K562 (cell line): Measurements from ENCODE around the gene CBLL1. TPM values are rescaled to one million over a fixed set of nuclear protein-coding genes. Genes with fewer than 3 reads are reported as not detected.

Experiments
- MCM5 ChIP-seq: fragments of 450-650 bp; IDR thresholded peaks from 2 replicates; pipeline ENCODE4 v1.6.1; 2016; ENCODE audit warnings: low read depth
- RBM34 ChIP-seq: fragments of 200-400 bp; formaldehyde crosslinking; IDR thresholded peaks from 2 replicates; pipeline ENCODE4 v1.6.1; 2018; ENCODE audit warnings: low read length, borderline replicate concordance; ENCODE audit not compliant: insufficient read depth
- polyA plus RNA-seq, 8 experiments: library from polyadenylated mRNA; depleted of rRNA in 4 of 8; stranded (reverse) in 5 of 8; unstranded in 3 of 8; fragments of >200 nt; fragmentation: Nextera tagmentation in 2 of 8; fragmentation: Illumina TruSeq in 1 of 8; extraction: Ambion mirVana in 2 of 8; extraction: Trizol in 1 of 8; gene quantifications; 2 replicates each; pipeline versions ENCODE4 v1.2.1 to v1.2.3, GENCODE V29; 2011 to 2014; ENCODE audit warnings: inconsistent platforms in 1 of 8, missing spikeins in 1 of 8
- total RNA-seq, 7 experiments: library from RNA; depleted of rRNA in 6 of 7; stranded (reverse); fragments of >200 nt in 6 of 7; fragmentation: Illumina TruSeq in 2 of 7; extraction: Trizol in 2 of 7; gene quantifications; 2 replicates each; pipeline versions ENCODE4 v1.2.1 to v1.2.3, GENCODE V29; 2011 to 2021; ENCODE audit warnings: low replicate concordance in 1 of 7
- TF ChIP-seq, protein P1 (sequence below): fragments of 450-650 bp; IDR thresholded peaks from 2 replicates; pipeline ENCODE4 v1.6.1; 2016; ENCODE audit warnings: mild to moderate bottlenecking, moderate library complexity
- TF ChIP-seq, protein P2 (sequence below): sonication (generic); formaldehyde crosslinking; IDR thresholded peaks from 2 replicates; pipeline ENCODE4 v1.8.0; 2022; ENCODE audit warnings: missing genetic modification reagents, mild to moderate bottlenecking, moderate library complexity, borderline replicate concordance

The CBLL1 gene
- total and polyA plus RNA-seq, 9 of the 15 experiments (the other 6 are each of a cell fraction or from before 2014, with no cell fraction given) = 14.7 to 67.9 (median 35.4) TPM

DNA sequence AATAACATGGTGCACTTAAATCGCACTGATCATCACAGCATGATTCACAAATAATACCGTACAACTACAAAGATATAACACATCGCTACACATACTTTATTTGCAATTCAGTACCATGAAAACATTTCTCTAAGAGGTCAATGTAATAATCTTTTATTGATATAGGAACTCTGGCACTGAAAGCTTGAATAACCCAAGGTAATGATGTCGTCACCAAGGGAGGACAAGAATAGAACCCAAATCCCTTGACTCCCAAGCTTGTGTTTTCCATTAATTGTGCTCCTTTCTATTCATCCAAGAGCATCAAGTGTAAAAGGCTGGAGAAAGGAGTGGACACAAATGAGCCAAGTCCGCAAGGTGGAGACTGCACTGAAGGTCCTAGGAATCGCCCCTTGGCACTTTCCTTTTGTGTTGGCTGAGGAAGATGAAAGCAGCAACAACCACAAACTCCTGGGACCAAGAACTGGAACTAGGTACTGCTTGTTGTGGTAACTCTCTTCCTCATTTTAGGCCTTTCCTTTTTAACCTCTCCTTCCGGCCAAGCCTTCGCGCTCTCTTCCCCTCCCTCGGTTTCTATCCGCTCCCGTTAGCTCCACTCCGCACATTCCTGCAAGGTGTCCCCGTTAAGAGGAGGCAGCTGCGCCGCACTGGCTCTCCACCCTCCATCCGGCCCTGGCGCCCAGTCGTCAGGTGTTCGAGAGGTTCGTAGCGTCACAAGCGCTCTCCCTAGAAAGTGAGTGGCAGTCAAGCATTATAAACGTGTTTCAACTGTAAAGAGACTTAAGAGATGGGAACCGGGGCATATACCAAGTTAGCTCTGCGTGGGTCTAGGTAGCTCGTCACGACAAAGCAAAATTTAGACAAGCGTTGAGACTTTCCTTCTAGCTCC, 1.0 kb upstream of the CBLL1 start (continued):
- TF ChIP-seq, protein P1, sequence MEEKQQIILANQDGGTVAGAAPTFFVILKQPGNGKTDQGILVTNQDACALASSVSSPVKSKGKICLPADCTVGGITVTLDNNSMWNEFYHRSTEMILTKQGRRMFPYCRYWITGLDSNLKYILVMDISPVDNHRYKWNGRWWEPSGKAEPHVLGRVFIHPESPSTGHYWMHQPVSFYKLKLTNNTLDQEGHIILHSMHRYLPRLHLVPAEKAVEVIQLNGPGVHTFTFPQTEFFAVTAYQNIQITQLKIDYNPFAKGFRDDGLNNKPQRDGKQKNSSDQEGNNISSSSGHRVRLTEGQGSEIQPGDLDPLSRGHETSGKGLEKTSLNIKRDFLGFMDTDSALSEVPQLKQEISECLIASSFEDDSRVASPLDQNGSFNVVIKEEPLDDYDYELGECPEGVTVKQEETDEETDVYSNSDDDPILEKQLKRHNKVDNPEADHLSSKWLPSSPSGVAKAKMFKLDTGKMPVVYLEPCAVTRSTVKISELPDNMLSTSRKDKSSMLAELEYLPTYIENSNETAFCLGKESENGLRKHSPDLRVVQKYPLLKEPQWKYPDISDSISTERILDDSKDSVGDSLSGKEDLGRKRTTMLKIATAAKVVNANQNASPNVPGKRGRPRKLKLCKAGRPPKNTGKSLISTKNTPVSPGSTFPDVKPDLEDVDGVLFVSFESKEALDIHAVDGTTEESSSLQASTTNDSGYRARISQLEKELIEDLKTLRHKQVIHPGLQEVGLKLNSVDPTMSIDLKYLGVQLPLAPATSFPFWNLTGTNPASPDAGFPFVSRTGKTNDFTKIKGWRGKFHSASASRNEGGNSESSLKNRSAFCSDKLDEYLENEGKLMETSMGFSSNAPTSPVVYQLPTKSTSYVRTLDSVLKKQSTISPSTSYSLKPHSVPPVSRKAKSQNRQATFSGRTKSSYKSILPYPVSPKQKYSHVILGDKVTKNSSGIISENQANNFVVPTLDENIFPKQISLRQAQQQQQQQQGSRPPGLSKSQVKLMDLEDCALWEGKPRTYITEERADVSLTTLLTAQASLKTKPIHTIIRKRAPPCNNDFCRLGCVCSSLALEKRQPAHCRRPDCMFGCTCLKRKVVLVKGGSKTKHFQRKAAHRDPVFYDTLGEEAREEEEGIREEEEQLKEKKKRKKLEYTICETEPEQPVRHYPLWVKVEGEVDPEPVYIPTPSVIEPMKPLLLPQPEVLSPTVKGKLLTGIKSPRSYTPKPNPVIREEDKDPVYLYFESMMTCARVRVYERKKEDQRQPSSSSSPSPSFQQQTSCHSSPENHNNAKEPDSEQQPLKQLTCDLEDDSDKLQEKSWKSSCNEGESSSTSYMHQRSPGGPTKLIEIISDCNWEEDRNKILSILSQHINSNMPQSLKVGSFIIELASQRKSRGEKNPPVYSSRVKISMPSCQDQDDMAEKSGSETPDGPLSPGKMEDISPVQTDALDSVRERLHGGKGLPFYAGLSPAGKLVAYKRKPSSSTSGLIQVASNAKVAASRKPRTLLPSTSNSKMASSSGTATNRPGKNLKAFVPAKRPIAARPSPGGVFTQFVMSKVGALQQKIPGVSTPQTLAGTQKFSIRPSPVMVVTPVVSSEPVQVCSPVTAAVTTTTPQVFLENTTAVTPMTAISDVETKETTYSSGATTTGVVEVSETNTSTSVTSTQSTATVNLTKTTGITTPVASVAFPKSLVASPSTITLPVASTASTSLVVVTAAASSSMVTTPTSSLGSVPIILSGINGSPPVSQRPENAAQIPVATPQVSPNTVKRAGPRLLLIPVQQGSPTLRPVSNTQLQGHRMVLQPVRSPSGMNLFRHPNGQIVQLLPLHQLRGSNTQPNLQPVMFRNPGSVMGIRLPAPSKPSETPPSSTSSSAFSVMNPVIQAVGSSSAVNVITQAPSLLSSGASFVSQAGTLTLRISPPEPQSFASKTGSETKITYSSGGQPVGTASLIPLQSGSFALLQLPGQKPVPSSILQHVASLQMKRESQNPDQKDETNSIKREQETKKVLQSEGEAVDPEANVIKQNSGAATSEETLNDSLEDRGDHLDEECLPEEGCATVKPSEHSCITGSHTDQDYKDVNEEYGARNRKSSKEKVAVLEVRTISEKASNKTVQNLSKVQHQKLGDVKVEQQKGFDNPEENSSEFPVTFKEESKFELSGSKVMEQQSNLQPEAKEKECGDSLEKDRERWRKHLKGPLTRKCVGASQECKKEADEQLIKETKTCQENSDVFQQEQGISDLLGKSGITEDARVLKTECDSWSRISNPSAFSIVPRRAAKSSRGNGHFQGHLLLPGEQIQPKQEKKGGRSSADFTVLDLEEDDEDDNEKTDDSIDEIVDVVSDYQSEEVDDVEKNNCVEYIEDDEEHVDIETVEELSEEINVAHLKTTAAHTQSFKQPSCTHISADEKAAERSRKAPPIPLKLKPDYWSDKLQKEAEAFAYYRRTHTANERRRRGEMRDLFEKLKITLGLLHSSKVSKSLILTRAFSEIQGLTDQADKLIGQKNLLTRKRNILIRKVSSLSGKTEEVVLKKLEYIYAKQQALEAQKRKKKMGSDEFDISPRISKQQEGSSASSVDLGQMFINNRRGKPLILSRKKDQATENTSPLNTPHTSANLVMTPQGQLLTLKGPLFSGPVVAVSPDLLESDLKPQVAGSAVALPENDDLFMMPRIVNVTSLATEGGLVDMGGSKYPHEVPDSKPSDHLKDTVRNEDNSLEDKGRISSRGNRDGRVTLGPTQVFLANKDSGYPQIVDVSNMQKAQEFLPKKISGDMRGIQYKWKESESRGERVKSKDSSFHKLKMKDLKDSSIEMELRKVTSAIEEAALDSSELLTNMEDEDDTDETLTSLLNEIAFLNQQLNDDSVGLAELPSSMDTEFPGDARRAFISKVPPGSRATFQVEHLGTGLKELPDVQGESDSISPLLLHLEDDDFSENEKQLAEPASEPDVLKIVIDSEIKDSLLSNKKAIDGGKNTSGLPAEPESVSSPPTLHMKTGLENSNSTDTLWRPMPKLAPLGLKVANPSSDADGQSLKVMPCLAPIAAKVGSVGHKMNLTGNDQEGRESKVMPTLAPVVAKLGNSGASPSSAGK = no peak; the same call in 1 of the 2 replicates
- TF ChIP-seq, protein P2, sequence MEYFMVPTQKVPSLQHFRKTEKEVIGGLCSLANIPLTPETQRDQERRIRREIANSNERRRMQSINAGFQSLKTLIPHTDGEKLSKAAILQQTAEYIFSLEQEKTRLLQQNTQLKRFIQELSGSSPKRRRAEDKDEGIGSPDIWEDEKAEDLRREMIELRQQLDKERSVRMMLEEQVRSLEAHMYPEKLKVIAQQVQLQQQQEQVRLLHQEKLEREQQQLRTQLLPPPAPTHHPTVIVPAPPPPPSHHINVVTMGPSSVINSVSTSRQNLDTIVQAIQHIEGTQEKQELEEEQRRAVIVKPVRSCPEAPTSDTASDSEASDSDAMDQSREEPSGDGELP (CRISPR knock-in tag) = no peak; the same call in 1 of the 2 replicates
- TF ChIP-seq RBM34 (no peak), MCM5 (no peak)
